ENCODE results near the gene UMAD1.

Gene UMAD1

GRCh38 chr7:7769710-7770627 lies 129.4 kb downstream of the UMAD1 start:
- no peak for DNase-seq (ENCODE audit: low read depth in 1 of 2, low spot score in 1 of 2)
- Histone ChIP-seq H3K27ac (replicated peaks) (no peak overlapping the region), H3K27me3 (ENCODE audit: insufficient read depth, poor library complexity, severe bottlenecking) (no peaks in the 10 kb centered on the region), H3K4me3 (replicated peaks; ENCODE audit: insufficient read depth, low read length) (no peak overlapping the region)
- TF ChIP-seq REST (IDR thresholded peaks at IDR 0.05; ENCODE audit: insufficient replicate concordance, low read depth) (no peak), SPI1 (IDR thresholded peaks at IDR 0.05; ENCODE audit: borderline replicate concordance, low read depth) (no peak), CTCF (IDR thresholded peaks at IDR 0.05; ENCODE audit: insufficient read depth, low read length) (no peak), POLR2AphosphoS5 (IDR thresholded peaks at IDR 0.05; ENCODE audit: low read depth) (no peak), GABPA (IDR thresholded peaks at IDR 0.05; ENCODE audit: low read depth) (no peak)

- no peaks in the 10 kb centered on the region for H3K27me3 ChIP-seq (ENCODE audit: insufficient read depth, poor library complexity, severe bottlenecking)
- H3K4me3 ChIP-seq (replicated peaks; ENCODE audit: insufficient read depth, low read length), result no peak overlapping the region
- DNase-seq (ENCODE audit: low read depth in 1 of 2, low spot score in 1 of 2), result no peak
Measured at GRCh38 chr7:7771452-7771851, 130.9 kb downstream of the UMAD1 start.

More at GRCh38 chr7:7771452-7771851, 130.9 kb downstream of the UMAD1 start:
- TF ChIP-seq POLR2AphosphoS5 (IDR thresholded peaks at IDR 0.05; ENCODE audit: low read depth), result no peak
- TF ChIP-seq GABPA (IDR thresholded peaks at IDR 0.05; ENCODE audit: low read depth), result no peak
- TF ChIP-seq REST (IDR thresholded peaks at IDR 0.05; ENCODE audit: insufficient replicate concordance, low read depth), result no peak
- no peak for TF ChIP-seq SPI1 (IDR thresholded peaks at IDR 0.05; ENCODE audit: borderline replicate concordance, low read depth)
- TF ChIP-seq CTCF (IDR thresholded peaks at IDR 0.05; ENCODE audit: insufficient read depth, low read length), result no peak
- H3K27ac ChIP-seq (replicated peaks), result no peak overlapping the region

Measured in HL-60 (cell line).